ENCODE data around the gene AKR1E2.

GRCh38 chr10:4847561-4848355 is 21.8 kb downstream of the AKR1E2 start:
- TF ChIP-seq EP300 (IDR thresholded peaks at IDR 0.05), result no peak
- no peak for TF ChIP-seq CTCF (IDR thresholded peaks at IDR 0.05)
- TF ChIP-seq POLR2AphosphoS5 (IDR thresholded peaks at IDR 0.05), result no peak
- no peak for TF ChIP-seq POLR2A (IDR thresholded peaks at IDR 0.05)

All from stomach (tissue), 4 donors.